ENCODE data around the gene SVIL.

DNA sequence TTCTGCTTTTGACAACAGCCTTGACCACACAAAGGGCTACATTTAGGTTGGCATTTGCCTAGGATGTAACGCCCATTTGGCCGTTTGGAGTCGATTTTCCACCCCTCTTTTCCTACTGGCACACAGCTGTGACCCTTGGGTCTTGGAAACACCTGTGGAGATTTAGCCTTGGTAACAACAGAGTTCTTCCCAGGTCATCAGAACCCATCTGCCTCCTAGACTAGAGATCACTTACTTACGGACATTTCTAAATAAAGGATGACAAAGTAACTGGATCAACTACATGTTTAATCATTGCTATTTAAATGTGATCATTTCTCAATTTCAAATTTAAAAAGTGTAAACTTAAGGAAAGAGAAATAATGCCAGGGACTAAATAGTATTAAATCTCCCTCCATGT is 42.0 kb upstream of the SVIL start:
- TF ChIP-seq POLR2A (IDR thresholded peaks at IDR 0.05): no peak
- no peak for TF ChIP-seq POLR2AphosphoS5 (IDR thresholded peaks at IDR 0.05)
